Astrocyte (in vitro differentiated cells and primary cell): ENCODE data around the gene DNER. TPM values are rescaled to one million over a fixed set of nuclear protein-coding genes. Genes with fewer than 3 reads are reported as not detected.

Source experiments
- DNase-seq: peaks from one replicate; pipeline ENCODE4 v3.0.0-alpha.2; 2010; ENCODE audit warnings: low read depth
- FAIRE-seq: peaks from 2 replicates; lab custom pipeline; 2011; peaks lifted over from hg19 to GRCh38; lab: Jason Lieb, UNC
- H2AFZ ChIP-seq: 2 replicates; pipeline ENCODE4 v1.6.0; 2012; ENCODE audit warnings: low read depth, low read length, inconsistent platforms
- H3K27ac ChIP-seq: 2 replicates; pipeline ENCODE4 v1.5.1; 2011; ENCODE audit warnings: low read depth, low read length, inconsistent platforms
- H3K27me3 ChIP-seq: 2 replicates; pipeline ENCODE4 v1.6.0; 2011; ENCODE audit warnings: low read length, inconsistent platforms; ENCODE audit not compliant: insufficient read depth
- H3K36me3 ChIP-seq: 2 replicates; pipeline ENCODE4 v1.5.1; 2011; ENCODE audit warnings: low read length, inconsistent platforms; ENCODE audit not compliant: insufficient read depth
- H3K4me1 ChIP-seq: 2 replicates; pipeline ENCODE4 v1.5.1; 2011; ENCODE audit warnings: low read length, inconsistent platforms; ENCODE audit not compliant: insufficient read depth
- H3K4me2 ChIP-seq: 2 replicates; pipeline ENCODE4 v1.6.0; 2012; ENCODE audit warnings: low read length, inconsistent platforms
- H3K4me3 ChIP-seq: 2 replicates; pipeline ENCODE4 v1.5.1; 2011; ENCODE audit warnings: low read depth, mild to moderate bottlenecking, low read length, inconsistent platforms; ENCODE audit not compliant: insufficient read depth
- H3K79me2 ChIP-seq: 2 replicates; pipeline ENCODE4 v1.6.0; 2012; ENCODE audit warnings: mild to moderate bottlenecking, low read length, inconsistent platforms; ENCODE audit not compliant: insufficient read depth
- H3K9ac ChIP-seq: 2 replicates; pipeline ENCODE4 v1.6.0; 2012; ENCODE audit warnings: mild to moderate bottlenecking, low read length, inconsistent platforms
- H3K9me3 ChIP-seq: 2 replicates; pipeline ENCODE4 v1.5.1; 2012; ENCODE audit warnings: low read depth, mild to moderate bottlenecking, low read length, inconsistent platforms; ENCODE audit not compliant: insufficient read depth
- H4K20me1 ChIP-seq: 2 replicates; pipeline ENCODE4 v1.6.0; 2012; ENCODE audit warnings: low read length, inconsistent platforms; ENCODE audit not compliant: insufficient read depth
- H3K27ac Mint-ChIP-seq: one replicate; pipeline ENCODE4 v1.8.0; 2021; ENCODE audit warnings: mild to moderate bottlenecking, mixed read lengths; ENCODE audit not compliant: unreplicated experiment
- H3K27me3 Mint-ChIP-seq: one replicate; pipeline ENCODE4 v1.8.0; 2021; ENCODE audit warnings: low read depth, mixed read lengths; ENCODE audit not compliant: unreplicated experiment
- H3K36me3 Mint-ChIP-seq: one replicate; pipeline ENCODE4 v1.8.0; 2021; ENCODE audit warnings: low read depth, mixed read lengths; ENCODE audit not compliant: unreplicated experiment
- H3K4me1 Mint-ChIP-seq: one replicate; pipeline ENCODE4 v1.8.0; 2021; ENCODE audit warnings: low read depth, mixed read lengths; ENCODE audit not compliant: unreplicated experiment
- H3K4me3 Mint-ChIP-seq: one replicate; pipeline ENCODE4 v1.8.0; 2021; ENCODE audit warnings: mild to moderate bottlenecking, moderate library complexity, mixed read lengths; ENCODE audit not compliant: unreplicated experiment
- H3K9me3 Mint-ChIP-seq: one replicate; pipeline ENCODE4 v1.8.0; 2021; ENCODE audit warnings: mild to moderate bottlenecking, mixed read lengths; ENCODE audit not compliant: unreplicated experiment
- EZH2 ChIP-seq: IDR thresholded peaks from 2 replicates; pipeline ENCODE4 v1.6.1; 2012; ENCODE audit warnings: mild to moderate bottlenecking, low read length, inconsistent platforms; ENCODE audit not compliant: insufficient read depth
- total RNA-seq: library from RNA; stranded (reverse); gene quantifications from 2 replicates; pipeline ENCODE4 v1.2.1, GENCODE V29; 2021
- TF ChIP-seq, protein P1 (sequence below): IDR thresholded peaks from 2 replicates; pipeline ENCODE4 v1.5.1; 2011; ENCODE audit warnings: low read depth, mild to moderate bottlenecking, inconsistent platforms, low read length, moderate library complexity; ENCODE audit not compliant: insufficient read depth

DNER gene
- total RNA-seq, 1 donor from 2014 or later: 1.0 TPM

GRCh38 chr2:229426464-229426863 lies 287.9 kb downstream of the DNER start:
- H3K4me3 ChIP-seq: no peak overlapping the region
- no peaks in the 10 kb centered on the region for H3K4me1 ChIP-seq
- no peaks in the 10 kb centered on the region for H3K36me3 ChIP-seq
- peaks cover 4% of the 10 kb centered on the region for H3K4me1 Mint-ChIP-seq
- H3K4me3 Mint-ChIP-seq: no peak overlapping the region
- peaks cover 5% of the 10 kb centered on the region for H3K36me3 Mint-ChIP-seq
- peaks cover 11% of the 10 kb centered on the region for H3K9me3 Mint-ChIP-seq
- H3K27me3 ChIP-seq: no peaks in the 10 kb centered on the region
- H3K27me3 Mint-ChIP-seq: no peaks in the 10 kb centered on the region
- no peak overlapping the region for H3K27ac Mint-ChIP-seq
- no peak overlapping the region for H3K9ac ChIP-seq
- DNase-seq (no peak), FAIRE-seq (no peak)
- no peaks in the 10 kb centered on the region for H3K79me2 ChIP-seq
- H3K9me3 ChIP-seq: no peaks in the 10 kb centered on the region
- TF ChIP-seq, protein P1, sequence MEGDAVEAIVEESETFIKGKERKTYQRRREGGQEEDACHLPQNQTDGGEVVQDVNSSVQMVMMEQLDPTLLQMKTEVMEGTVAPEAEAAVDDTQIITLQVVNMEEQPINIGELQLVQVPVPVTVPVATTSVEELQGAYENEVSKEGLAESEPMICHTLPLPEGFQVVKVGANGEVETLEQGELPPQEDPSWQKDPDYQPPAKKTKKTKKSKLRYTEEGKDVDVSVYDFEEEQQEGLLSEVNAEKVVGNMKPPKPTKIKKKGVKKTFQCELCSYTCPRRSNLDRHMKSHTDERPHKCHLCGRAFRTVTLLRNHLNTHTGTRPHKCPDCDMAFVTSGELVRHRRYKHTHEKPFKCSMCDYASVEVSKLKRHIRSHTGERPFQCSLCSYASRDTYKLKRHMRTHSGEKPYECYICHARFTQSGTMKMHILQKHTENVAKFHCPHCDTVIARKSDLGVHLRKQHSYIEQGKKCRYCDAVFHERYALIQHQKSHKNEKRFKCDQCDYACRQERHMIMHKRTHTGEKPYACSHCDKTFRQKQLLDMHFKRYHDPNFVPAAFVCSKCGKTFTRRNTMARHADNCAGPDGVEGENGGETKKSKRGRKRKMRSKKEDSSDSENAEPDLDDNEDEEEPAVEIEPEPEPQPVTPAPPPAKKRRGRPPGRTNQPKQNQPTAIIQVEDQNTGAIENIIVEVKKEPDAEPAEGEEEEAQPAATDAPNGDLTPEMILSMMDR: no peak
- no peak for TF ChIP-seq EZH2
- no peak overlapping the region for H3K4me2 ChIP-seq
- no peaks in the 10 kb centered on the region for H4K20me1 ChIP-seq
- H3K27ac ChIP-seq: no peak overlapping the region
- no peak overlapping the region for H2AFZ ChIP-seq

DNA sequence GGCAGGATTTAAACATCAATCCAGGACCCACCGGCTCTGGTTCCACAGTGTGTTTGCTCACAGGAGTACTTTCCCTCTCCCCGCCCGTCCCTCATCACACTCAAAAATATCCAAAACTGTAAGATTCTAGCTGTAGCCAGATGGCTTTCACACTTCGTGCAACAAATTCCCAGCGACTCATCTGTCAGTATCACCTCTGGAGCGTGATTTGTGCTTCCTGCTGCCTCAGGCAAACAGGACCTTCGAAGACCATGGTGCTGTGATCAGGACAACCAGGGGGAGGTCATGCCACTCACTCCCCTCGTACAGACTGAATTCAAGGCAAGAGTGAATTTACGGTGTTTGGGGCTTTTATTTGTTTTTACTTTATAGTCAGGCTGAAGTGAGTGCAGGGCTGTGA lies 288.8 kb downstream of the DNER start:
- no peak overlapping the region for H3K4me3 Mint-ChIP-seq

GRCh38 chr2:229422063-229422462 lies 292.3 kb downstream of the DNER start:
- Histone ChIP-seq H3K36me3 (no peaks in the 10 kb centered on the region), H2AFZ (no peak overlapping the region), H3K4me3 (no peak overlapping the region), H3K79me2 (no peaks in the 10 kb centered on the region), H4K20me1 (no peaks in the 10 kb centered on the region), H3K4me1 (no peaks in the 10 kb centered on the region), H3K9ac (no peak overlapping the region), H3K27me3 (no peaks in the 10 kb centered on the region), H3K27ac (no peak overlapping the region), H3K9me3 (no peaks in the 10 kb centered on the region), H3K4me2 (no peak overlapping the region)
- TF ChIP-seq EZH2: no peak
- TF ChIP-seq, protein P1: no peak
- Mint-ChIP-seq H3K4me3 (no peak overlapping the region), H3K27me3 (no peaks in the 10 kb centered on the region), H3K9me3 (peaks cover 11% of the 10 kb centered on the region), H3K27ac (no peak overlapping the region), H3K36me3 (peaks cover 5% of the 10 kb centered on the region), H3K4me1 (peaks cover 4% of the 10 kb centered on the region)
- FAIRE-seq (no peak), DNase-seq (no peak)

More for the DNA sequence above, 288.8 kb downstream of the DNER start:
- TF ChIP-seq, protein P1: no peak
- TF ChIP-seq EZH2: no peak
- Mint-ChIP-seq H3K36me3 (peaks cover 5% of the 10 kb centered on the region), H3K27me3 (no peaks in the 10 kb centered on the region), H3K4me1 (peaks cover 4% of the 10 kb centered on the region), H3K27ac (no peak overlapping the region), H3K9me3 (peaks cover 11% of the 10 kb centered on the region)
- no peak for FAIRE-seq
- Histone ChIP-seq H4K20me1 (no peaks in the 10 kb centered on the region), H3K27ac (no peak overlapping the region), H3K4me1 (no peaks in the 10 kb centered on the region), H3K27me3 (no peaks in the 10 kb centered on the region), H3K9ac (no peak overlapping the region), H3K36me3 (no peaks in the 10 kb centered on the region), H3K79me2 (no peaks in the 10 kb centered on the region), H3K9me3 (no peaks in the 10 kb centered on the region), H3K4me3 (no peak overlapping the region), H2AFZ (no peak overlapping the region), H3K4me2 (no peak overlapping the region)
- DNase-seq: no peak
